ENCODE measurements around the gene SH3BGRL3.

DNA sequence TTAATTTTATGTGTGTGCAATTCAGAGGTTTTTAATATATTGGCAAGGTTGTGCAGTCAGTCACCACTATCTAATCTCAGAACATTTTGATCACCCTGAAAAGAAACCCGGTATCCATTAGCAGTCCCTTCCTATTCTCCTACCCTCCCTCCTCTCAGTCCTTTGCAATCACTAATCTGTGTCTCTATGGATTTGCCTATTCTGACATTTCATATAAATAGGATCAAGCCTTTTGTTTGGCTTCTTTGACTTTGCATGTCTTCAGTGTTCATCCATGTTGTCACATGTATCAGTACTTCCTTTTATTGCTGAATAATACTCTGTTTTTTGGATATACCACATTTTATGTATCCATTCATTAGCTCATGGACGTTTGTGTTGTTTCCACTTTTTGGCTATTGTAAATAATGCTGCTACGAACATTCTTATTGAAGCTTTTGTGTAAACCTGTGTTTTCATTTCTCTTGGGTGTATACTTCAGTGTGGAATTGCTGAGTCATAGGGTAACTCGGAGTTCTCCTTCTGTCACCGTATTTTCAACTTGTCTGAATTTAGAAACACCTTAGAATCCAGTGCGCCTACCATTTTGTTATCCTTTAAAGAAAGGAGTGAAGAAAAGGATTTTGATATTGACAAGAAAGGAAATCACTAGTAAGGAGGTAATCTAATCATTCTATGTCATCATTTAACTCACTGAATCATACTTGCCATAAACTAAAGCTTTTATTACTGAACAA lies 42.5 kb upstream of the SH3BGRL3 start:
- no peak for TF ChIP-seq SP1 (IDR thresholded peaks at IDR 0.05)
- no peak for TF ChIP-seq ELF4 (IDR thresholded peaks at IDR 0.05)
- TF ChIP-seq FOXK2 (IDR thresholded peaks at IDR 0.05): no peak
- TF ChIP-seq FOXA1 (IDR thresholded peaks at IDR 0.05): no peak

Measured in HEK293T (cell line).